DMS153 treated with DMSO at 0.1 percent for 48 hours (cell line): ENCODE measurements around the gene SPDYE6.
"Not testable (repeated sequence)": the region's sequence is repeated elsewhere in the genome, so short reads cannot be mapped to it uniquely, and the experiment has no call there.

Experiments used
- DNase-seq: peaks from one replicate; lab custom pipeline; 2025; ENCODE audit not compliant: unreplicated experiment; lab: John Stamatoyannopoulos, UW

Gene SPDYE6, protein sequence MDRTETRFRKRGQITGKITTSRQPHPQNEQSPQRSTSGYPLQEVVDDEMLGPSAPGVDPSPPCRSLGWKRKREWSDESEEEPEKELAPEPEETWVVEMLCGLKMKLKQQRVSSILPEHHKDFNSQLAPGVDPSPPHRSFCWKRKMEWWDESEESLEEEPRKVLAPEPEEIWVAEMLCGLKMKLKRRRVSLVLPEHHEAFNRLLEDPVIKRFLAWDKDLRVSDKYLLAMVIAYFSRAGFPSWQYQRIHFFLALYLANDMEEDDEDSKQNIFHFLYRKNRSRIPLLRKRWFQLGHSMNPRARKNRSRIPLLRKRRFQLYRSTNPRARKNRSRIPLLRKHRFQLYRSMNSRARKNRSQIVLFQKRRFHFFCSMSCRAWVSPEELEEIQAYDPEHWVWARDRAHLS

DNA sequence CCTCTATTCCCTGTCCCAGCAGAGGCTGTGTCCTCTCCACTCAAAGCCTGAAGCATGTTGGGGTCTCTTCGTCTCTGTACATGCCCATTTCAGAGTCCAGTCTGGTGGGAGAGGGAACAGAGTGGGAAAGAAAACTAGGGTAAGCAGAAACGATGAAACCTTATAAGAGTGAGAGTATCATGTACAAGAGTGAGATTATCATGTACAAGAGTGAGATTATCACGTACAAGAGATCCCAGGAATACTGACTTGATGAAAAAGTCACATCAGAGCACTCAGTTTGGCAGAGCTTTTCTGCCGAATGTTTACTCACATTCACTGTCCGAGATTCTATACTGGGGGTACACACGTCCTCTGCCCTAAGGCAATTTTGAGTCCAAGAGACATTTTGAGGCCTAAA, at the start of gene SPDYE6:
Gene SPDYE6 (minus strand): TSS at position 101 of the 400 bp plus-strand sequence. CDS start 421 bp downstream, outside the sequence.
- DNase-seq, result not testable (repeated sequence)

DNA sequence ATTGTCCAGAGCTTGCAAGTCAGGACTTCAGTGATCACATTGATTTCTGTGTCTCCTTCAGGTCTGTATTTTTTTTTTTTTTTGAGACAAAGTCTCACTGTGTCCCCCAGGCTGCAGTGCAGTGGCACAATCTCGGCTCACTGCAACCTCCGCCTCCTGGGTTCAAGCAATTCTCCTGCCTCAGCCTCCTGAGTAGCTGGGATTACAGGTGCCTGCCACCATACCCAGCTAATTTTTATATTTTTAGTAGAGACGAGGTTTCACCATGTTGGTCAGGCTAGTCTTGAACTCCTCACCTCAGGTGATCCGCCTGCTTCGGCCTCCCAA, 48.6 kb upstream of the SPDYE6 start:
- DNase-seq, result not testable (repeated sequence)

DNA sequence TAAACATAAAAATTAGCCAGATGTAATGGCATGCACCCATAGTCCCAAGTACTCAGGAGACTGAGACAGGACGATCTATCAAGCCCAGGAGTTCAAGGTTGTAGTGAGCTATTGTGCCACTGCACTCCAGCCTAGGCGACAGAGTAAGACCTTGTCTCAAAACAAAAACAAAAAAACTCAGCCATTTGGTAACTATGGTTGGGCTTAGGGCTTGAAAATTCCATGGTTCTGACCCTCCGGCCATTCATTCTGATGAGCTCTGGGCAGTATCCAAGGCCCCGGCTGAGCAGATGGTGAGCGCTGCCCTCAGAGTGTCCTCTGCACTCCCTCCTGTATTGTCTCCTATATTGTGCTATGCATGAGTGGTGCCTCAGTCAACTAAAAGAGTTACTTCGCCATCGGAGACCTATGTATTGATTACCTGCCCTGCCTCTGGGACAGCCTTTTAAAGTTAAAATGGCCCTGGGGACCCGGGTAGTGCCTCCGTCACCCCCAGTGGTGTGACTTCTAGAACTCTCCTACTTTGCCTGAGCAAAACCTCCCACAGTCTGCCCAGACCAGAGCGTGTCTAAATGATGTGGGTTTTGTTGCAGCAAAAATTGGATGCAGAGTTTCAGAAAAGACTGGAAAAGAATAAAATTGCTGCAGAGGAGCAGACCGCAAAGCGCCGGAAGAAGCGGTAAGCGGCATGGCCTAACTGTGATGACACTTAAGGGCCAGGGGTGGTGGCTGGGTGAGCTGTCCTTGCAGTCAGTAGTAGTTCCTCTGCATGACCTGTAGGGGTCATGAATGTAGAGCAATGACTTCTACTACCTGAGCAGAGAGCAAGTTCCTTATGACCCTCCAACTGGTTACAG, 48.0 kb upstream of the SPDYE6 start:
- peak; percentile 15 for DNase-seq

- no peak for DNase-seq
Measured at GRCh38 chr7:102403563-102403962, 47.3 kb upstream of the SPDYE6 start.

GRCh38 chr7:102400360-102400759, 44.1 kb upstream of the SPDYE6 start:
- DNase-seq, result no peak

DNA sequence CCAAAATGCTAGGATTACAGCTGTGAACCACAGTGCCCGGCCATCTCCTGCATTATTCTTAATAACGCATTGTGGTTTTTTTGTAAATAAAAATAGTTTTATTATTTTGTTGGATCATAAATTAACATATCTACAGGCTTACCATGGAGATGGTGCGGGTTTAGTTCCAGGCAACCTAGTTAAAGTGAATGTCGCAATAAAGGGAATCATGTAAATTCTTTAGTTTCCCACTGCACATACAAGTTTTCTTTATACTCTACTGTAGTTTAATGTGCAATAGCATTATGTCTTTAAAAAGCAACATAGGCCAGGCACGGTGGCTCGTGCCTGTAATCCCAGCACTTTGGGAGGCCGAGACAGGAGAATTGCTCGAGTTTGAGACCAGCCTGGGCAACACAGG, 42.3 kb upstream of the SPDYE6 start:
- no peak for DNase-seq

DNA sequence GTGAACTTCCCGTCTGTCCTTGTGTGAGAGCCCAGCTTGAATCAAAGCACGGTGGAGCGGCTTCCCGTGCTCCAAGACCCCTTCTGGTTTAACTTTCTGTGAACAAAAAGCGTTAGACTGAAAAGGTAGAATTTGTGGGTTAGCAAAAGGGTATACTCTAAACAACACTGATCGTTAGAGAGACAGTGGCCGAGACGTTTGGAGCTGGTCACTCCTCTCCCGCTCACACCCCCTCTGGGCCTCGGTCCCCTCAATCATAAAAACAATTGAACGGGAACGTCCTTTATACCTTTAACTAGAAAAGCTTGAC, 40.4 kb upstream of the SPDYE6 start:
- no peak for DNase-seq

DNA sequence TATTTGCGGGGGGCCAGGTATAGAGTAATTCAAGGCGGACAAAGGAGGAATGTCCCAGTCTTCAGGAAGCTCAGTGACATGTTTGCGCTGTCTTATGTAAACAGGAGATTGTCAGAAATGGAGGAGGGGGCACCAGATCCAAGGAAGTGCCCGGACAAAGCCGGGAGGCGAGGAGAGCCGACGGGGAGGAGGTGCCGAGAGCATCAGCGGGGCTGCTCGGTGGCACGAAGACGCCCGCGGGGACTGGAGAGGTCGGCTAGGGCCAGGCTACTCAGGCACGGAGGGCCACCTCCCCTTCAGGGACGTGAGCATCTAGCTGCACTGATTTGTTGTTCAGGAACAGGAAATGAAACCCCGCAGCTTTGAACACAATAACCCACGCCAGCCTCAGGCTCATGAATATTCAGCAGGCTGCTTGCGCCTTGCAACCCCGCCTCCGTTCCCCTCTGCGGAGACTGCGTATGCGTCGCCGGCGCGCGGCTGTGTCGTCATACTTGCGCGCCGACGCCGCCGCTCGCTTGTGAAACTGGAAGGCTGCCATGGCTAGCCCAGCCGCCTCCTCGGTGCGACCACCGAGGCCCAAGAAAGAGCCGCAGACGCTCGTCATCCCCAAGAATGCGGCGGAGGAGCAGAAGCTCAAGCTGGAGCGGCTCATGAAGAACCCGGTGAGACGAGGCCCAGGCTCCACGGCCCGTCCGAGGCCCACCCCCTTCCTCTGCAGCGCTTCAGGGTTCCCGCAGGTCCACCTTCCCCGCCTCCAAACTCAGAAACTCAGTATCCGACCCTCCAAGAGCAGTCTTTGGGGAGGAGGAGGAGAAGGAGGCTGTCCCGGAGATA, 39.8 kb upstream of the SPDYE6 start, which contains the start of gene PRKRIP1:
Gene PRKRIP1 (plus strand): TSS at position 491 of the 837 bp plus-strand sequence. CDS start 49 bp downstream, at position 540.
- peak; percentile 86 for DNase-seq

- DNase-seq, result no peak
Measured at GRCh38 chr7:102395592-102395872, 39.3 kb upstream of the SPDYE6 start.

- no peak for DNase-seq
Measured at GRCh38 chr7:102393467-102393866, 37.2 kb upstream of the SPDYE6 start.

- DNase-seq, result no peak
Measured at GRCh38 chr7:102392330-102392729, 36.1 kb upstream of the SPDYE6 start.

DNA sequence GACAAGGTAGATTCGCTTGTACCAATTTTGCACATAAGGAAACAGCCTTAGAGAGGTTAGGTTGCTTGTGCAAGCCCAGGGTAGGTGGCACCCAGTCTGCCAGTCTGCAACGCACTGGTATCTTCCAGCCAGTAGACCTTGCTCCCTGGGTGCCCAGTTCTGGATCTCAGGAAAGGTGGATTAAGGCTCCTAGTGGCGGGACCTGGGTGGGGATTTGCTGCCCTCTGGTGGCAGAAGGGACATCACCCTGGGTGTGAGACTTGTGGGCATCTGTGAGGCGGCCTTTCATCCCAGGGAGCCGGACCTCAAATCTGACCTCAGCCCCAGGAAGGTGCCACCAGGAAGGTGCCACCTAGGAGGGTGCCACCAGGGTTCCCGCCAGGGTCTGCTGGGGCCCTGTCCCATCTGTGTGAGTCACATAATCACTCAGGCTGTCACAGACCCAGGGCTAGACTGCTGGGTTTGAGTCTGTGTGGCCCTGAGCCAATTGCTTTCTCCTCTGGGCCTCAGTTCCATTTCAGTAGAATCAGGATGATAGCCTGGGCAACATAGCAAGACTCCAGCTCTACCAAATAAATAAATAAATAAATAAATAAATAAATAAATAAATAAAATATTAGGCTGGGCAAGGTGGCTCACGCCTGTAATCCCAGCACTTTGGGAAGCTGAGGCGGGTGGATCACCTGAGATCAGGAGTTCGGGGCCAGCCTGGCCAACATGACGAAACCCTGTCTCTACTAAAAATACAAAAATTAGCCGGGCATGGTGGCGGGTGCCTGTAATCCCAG, 34.6 kb upstream of the SPDYE6 start:
- DNase-seq, result peak; percentile 48

DNA sequence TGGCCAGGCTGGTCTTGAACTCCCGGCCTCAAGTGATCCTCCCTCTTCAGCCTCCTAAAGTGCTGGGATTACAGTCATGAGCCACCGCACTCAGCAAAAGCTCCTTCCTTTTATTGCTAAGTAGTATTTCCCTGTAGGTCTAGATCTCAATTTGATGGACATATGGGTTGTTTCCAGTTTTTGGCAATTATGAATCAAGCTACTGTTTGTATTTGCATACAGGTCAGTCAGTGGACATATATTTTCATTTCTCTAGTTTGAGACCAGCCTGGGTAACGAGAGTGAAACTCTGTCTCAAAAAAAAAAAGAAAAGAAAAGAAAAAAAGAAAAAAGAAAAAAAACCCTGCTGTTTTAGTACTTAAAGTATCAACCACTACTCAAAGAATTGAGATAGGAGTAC, 33.6 kb upstream of the SPDYE6 start:
- no peak for DNase-seq

DNA sequence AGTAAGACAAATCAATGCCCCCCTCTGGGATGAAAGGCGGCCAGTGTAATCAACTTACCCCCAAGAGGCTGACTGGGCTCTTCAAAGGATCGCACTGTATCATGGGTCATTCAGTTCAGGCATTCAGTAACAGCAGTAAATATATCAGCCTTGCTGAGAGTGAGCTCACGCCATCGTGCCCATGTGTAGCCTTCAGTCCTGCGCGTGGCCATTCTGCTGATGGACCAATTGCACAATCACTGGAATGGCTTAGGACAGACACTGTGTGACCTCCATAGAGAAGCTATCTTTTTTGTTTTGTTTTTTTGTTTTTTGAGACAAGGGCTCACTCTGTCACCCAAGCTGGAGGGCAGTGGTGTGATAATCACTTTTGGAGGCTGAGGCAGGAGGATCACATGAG, 30.8 kb upstream of the SPDYE6 start:
- no peak for DNase-seq

GRCh38 chr7:102381696-102382425, 25.6 kb upstream of the SPDYE6 start:
- DNase-seq, result not testable (repeated sequence)

GRCh38 chr7:102380837-102381236, 24.6 kb upstream of the SPDYE6 start:
- DNase-seq, result not testable (repeated sequence)

- DNase-seq, result no peak
Measured at GRCh38 chr7:102376964-102377466, 20.8 kb upstream of the SPDYE6 start.

- not testable (repeated sequence) for DNase-seq
Measured at GRCh38 chr7:102372796-102373195, 16.6 kb upstream of the SPDYE6 start.

DNA sequence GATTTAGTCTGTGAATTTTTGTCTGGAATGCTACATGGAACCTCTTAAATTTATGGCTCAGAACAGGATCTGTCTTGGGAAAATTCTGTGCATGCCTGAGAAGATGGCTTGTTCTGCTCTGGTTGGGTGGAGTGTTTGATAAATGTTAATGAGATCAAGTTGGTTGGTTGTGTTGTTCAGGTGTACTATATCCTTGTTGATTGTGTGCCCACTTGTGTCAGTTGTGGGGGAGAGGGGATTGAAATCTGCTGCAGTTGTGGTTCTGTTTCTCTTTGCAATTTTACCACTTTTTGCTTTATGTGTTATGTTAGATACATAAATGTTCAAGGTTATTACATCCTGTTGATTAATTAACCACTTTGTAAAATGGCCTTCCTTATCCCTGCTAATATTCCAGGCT, 13.8 kb upstream of the SPDYE6 start:
- not testable (repeated sequence) for DNase-seq

GRCh38 chr7:102365390-102365789, 9.1 kb upstream of the SPDYE6 start:
- not testable (repeated sequence) for DNase-seq
